ENCODE results near the gene ARHGAP44. TPM values are rescaled to one million over a fixed set of nuclear protein-coding genes. Genes with fewer than 3 reads are reported as not detected.

The ARHGAP44 gene
- total and polyA plus RNA-seq, 2 experiments from 2014 or later, result 5.8 to 16.4 TPM

DNA sequence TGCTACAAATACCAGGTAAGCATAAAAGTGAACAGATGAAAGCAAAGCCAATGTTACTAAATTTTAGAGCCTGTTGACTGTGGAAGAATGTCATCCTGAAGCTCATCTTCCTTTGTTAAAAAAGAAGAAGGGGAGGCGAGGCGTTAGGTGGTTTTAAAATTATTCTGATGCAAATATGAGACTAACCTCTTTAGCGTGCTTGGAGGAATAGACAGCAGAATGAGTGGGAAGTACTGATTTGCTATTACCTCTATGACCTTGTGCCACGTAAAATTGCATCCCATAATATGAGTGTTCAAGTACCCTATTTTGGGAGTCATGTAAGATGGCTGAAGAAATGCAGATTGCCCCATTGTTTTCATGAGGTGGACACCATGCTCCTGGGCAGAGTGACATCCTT lies 132.8 kb downstream of the ARHGAP44 start:
- no peaks in the 10 kb centered on the region; the same call in 2 of the 3 replicates for H3K9me3 Mint-ChIP-seq
- Histone ChIP-seq H3K4me2 (no peak overlapping the region), H3K36me3 (ENCODE audit: insufficient read depth) (no peaks in the 10 kb centered on the region), H3K79me2 (replicated peaks; ENCODE audit: insufficient read depth) (no peaks in the 10 kb centered on the region), H3K9me2 (ENCODE audit: insufficient read depth) (no peaks in the 10 kb centered on the region), H3K4me3 (no peak overlapping the region), H4K20me1 (replicated peaks; ENCODE audit: insufficient read depth) (no peaks in the 10 kb centered on the region; the same call in 1 of the 2 replicates), H2AFZ (no peak overlapping the region), H3F3A (replicated peaks; ENCODE audit: low read depth) (no peaks in the 10 kb centered on the region), H3K27ac (ENCODE audit: low read depth) (no peak overlapping the region), H3K4me1 (ENCODE audit: insufficient read depth) (no peaks in the 10 kb centered on the region), H3K27me3 (ENCODE audit: insufficient read depth) (no peaks in the 10 kb centered on the region)
- no peak for ATAC-seq
- H3K4me1 Mint-ChIP-seq, result no peaks in the 10 kb centered on the region
- TF ChIP-seq, protein P1, sequence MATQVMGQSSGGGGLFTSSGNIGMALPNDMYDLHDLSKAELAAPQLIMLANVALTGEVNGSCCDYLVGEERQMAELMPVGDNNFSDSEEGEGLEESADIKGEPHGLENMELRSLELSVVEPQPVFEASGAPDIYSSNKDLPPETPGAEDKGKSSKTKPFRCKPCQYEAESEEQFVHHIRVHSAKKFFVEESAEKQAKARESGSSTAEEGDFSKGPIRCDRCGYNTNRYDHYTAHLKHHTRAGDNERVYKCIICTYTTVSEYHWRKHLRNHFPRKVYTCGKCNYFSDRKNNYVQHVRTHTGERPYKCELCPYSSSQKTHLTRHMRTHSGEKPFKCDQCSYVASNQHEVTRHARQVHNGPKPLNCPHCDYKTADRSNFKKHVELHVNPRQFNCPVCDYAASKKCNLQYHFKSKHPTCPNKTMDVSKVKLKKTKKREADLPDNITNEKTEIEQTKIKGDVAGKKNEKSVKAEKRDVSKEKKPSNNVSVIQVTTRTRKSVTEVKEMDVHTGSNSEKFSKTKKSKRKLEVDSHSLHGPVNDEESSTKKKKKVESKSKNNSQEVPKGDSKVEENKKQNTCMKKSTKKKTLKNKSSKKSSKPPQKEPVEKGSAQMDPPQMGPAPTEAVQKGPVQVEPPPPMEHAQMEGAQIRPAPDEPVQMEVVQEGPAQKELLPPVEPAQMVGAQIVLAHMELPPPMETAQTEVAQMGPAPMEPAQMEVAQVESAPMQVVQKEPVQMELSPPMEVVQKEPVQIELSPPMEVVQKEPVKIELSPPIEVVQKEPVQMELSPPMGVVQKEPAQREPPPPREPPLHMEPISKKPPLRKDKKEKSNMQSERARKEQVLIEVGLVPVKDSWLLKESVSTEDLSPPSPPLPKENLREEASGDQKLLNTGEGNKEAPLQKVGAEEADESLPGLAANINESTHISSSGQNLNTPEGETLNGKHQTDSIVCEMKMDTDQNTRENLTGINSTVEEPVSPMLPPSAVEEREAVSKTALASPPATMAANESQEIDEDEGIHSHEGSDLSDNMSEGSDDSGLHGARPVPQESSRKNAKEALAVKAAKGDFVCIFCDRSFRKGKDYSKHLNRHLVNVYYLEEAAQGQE (IDR thresholded peaks at IDR 0.05; ENCODE audit: unreplicated experiment), result no peak
- TF ChIP-seq, protein P2, sequence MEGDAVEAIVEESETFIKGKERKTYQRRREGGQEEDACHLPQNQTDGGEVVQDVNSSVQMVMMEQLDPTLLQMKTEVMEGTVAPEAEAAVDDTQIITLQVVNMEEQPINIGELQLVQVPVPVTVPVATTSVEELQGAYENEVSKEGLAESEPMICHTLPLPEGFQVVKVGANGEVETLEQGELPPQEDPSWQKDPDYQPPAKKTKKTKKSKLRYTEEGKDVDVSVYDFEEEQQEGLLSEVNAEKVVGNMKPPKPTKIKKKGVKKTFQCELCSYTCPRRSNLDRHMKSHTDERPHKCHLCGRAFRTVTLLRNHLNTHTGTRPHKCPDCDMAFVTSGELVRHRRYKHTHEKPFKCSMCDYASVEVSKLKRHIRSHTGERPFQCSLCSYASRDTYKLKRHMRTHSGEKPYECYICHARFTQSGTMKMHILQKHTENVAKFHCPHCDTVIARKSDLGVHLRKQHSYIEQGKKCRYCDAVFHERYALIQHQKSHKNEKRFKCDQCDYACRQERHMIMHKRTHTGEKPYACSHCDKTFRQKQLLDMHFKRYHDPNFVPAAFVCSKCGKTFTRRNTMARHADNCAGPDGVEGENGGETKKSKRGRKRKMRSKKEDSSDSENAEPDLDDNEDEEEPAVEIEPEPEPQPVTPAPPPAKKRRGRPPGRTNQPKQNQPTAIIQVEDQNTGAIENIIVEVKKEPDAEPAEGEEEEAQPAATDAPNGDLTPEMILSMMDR (conservative IDR thresholded peaks at IDR 0.05; ENCODE audit: low read depth in 2 of 2), result no peak
- TF ChIP-seq ZNF331 (CRISPR knock-in tag; IDR thresholded peaks at IDR 0.05; ENCODE audit: low read depth) (no peak), ZNF114 (CRISPR knock-in tag; IDR thresholded peaks at IDR 0.05) (no peak), EZH2 (IDR thresholded peaks at IDR 0.05; ENCODE audit: low read depth, unreplicated experiment) (no peak), CREB1 (CRISPR knock-in tag; IDR thresholded peaks at IDR 0.05; ENCODE audit: low read depth) (no peak), POLR2AphosphoS5 (IDR thresholded peaks at IDR 0.05; ENCODE audit: low read depth) (no peak), STAT1 (IDR thresholded peaks at IDR 0.05; ENCODE audit: unreplicated experiment) (no peak), NANOG (IDR thresholded peaks at IDR 0.05; ENCODE audit: borderline replicate concordance) (no peak), EZH2phosphoT487 (IDR thresholded peaks at IDR 0.05; ENCODE audit: unreplicated experiment) (no peak), JUNB (IDR thresholded peaks at IDR 0.05; ENCODE audit: unreplicated experiment) (no peak)
- TF ChIP-seq, protein P3, sequence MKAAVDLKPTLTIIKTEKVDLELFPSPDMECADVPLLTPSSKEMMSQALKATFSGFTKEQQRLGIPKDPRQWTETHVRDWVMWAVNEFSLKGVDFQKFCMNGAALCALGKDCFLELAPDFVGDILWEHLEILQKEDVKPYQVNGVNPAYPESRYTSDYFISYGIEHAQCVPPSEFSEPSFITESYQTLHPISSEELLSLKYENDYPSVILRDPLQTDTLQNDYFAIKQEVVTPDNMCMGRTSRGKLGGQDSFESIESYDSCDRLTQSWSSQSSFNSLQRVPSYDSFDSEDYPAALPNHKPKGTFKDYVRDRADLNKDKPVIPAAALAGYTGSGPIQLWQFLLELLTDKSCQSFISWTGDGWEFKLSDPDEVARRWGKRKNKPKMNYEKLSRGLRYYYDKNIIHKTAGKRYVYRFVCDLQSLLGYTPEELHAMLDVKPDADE (IDR thresholded peaks at IDR 0.05), result no peak
- TF ChIP-seq, protein P4, sequence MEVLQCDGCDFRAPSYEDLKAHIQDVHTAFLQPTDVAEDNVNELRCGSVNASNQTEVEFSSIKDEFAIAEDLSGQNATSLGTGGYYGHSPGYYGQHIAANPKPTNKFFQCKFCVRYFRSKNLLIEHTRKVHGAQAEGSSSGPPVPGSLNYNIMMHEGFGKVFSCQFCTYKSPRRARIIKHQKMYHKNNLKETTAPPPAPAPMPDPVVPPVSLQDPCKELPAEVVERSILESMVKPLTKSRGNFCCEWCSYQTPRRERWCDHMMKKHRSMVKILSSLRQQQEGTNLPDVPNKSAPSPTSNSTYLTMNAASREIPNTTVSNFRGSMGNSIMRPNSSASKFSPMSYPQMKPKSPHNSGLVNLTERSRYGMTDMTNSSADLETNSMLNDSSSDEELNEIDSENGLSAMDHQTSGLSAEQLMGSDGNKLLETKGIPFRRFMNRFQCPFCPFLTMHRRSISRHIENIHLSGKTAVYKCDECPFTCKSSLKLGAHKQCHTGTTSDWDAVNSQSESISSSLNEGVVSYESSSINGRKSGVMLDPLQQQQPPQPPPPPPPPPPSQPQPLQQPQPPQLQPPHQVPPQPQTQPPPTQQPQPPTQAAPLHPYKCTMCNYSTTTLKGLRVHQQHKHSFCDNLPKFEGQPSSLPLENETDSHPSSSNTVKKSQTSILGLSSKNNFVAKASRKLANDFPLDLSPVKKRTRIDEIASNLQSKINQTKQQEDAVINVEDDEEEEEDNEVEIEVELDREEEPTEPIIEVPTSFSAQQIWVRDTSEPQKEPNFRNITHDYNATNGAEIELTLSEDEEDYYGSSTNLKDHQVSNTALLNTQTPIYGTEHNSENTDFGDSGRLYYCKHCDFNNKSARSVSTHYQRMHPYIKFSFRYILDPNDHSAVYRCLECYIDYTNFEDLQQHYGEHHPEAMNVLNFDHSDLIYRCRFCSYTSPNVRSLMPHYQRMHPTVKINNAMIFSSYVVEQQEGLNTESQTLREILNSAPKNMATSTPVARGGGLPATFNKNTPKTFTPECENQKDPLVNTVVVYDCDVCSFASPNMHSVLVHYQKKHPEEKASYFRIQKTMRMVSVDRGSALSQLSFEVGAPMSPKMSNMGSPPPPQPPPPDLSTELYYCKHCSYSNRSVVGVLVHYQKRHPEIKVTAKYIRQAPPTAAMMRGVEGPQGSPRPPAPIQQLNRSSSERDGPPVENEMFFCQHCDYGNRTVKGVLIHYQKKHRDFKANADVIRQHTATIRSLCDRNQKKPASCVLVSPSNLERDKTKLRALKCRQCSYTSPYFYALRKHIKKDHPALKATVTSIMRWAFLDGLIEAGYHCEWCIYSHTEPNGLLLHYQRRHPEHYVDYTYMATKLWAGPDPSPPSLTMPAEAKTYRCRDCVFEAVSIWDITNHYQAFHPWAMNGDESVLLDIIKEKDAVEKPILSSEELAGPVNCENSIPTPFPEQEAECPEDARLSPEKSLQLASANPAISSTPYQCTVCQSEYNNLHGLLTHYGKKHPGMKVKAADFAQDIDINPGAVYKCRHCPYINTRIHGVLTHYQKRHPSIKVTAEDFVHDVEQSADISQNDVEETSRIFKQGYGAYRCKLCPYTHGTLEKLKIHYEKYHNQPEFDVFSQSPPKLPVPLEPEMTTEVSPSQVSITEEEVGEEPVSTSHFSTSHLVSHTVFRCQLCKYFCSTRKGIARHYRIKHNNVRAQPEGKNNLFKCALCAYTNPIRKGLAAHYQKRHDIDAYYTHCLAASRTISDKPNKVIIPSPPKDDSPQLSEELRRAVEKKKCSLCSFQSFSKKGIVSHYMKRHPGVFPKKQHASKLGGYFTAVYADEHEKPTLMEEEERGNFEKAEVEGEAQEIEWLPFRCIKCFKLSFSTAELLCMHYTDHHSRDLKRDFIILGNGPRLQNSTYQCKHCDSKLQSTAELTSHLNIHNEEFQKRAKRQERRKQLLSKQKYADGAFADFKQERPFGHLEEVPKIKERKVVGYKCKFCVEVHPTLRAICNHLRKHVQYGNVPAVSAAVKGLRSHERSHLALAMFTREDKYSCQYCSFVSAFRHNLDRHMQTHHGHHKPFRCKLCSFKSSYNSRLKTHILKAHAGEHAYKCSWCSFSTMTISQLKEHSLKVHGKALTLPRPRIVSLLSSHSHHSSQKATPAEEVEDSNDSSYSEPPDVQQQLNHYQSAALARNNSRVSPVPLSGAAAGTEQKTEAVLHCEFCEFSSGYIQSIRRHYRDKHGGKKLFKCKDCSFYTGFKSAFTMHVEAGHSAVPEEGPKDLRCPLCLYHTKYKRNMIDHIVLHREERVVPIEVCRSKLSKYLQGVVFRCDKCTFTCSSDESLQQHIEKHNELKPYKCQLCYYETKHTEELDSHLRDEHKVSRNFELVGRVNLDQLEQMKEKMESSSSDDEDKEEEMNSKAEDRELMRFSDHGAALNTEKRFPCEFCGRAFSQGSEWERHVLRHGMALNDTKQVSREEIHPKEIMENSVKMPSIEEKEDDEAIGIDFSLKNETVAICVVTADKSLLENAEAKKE (CRISPR knock-in tag; IDR thresholded peaks at IDR 0.05), result no peak
- H3K4me3 Mint-ChIP-seq, result no peak overlapping the region
- DNase-seq (ENCODE audit: low spot score), result no peak
- peaks cover 27% of the 10 kb centered on the region for H3K36me3 Mint-ChIP-seq (ENCODE audit: low read depth)
- peaks cover 4% of the 10 kb centered on the region for H3K27me3 Mint-ChIP-seq (ENCODE audit: insufficient read depth, low read depth, poor library complexity)
- no peak overlapping the region for H3K27ac Mint-ChIP-seq

All from GM23338 (cell line).